Activated effector memory CD4-positive, alpha-beta T cell treated with anti-CD3 and anti-CD28 coated beads, Interleukin-2, amount 50 U/mL, for 16 hours (primary cell): ENCODE results near the gene GSN.

Experiments
- DNase-seq: peaks from one replicate; pipeline ENCODE4 v3.0.0-alpha.2; 2020

The GSN gene

GRCh38 chr9:121358751-121359150, 90.8 kb downstream of the GSN start:
- DNase-seq: no peak

DNA sequence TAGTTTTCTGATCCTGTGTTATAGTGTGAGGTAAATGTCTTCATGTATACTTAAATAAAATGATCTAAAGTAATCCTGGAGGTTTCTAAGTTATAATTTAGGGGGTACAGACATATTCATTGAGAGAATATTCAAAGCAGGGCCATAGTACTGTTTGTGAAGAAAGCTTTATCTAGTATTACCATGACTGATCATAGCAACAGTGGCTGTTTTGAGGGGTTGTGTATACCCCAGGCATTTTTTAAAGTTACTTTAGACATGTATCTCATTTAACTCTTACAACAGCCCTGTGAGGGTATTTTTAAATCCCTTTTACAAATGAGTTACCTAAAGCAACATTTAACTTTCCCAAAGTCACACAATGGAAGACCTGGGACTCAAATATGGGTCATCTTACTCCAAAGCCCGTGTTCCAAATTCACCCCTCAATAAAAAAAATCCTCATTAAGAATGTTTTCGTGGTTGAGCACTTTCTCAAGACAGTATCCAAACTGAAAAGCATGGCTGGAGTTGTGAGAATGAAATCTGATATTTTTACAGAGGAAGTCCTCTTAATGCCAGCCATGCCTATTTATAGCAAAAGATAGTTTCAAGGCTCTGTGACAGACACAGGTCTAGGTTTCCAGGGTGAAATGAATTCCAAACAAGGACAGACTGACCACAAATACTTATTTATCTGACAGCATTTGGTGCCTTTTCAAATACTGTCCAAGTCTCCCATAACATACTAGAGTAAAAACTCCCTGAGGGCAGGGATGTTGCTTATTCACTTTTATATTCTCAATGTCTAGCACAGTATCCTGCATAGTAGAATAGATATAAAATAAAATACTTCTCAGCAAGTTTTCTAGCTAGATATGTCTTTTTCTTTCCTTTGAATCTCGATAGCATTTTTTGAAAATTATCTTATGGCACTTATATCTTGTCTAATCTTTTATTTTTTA, 91.7 kb downstream of the GSN start:
- no peak for DNase-seq

DNA sequence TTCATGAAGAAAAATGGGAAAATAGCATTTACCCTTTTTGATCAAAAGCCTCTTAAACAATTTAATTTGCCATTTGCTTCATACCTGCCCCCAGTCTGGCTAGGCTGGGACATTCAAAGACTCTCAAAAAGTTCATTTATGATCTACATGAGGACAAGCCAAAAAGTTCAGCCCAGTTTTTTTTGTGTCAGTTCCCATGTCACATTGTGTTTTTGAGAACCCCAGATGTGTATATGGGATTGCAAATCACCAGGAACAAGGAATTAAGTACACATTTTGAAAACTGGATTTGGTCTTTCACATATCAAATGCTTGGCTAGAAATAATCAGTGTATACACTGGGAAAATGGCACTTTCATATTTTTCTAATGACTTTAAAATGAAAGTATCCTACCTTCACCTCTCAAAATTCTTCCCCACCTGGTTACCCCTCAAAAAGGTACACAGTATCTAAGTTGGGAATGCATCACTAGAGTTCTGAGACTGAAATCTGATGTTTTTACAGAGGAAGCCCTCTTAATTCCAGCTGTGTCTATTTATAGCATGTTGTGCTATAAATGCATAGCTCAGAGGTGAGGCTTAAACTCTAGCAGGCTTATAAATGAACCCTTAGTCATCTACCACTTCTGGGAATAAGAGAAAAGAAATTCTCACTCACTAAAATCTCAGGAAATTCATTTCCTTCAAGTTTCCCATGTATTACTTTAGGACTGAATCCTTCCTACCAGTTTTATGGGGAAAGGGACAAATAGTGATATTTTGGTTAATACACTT, 92.8 kb downstream of the GSN start:
- DNase-seq: no peak

GRCh38 chr9:121362813-121363621, 95.1 kb downstream of the GSN start:
- DNase-seq: no peak

DNA sequence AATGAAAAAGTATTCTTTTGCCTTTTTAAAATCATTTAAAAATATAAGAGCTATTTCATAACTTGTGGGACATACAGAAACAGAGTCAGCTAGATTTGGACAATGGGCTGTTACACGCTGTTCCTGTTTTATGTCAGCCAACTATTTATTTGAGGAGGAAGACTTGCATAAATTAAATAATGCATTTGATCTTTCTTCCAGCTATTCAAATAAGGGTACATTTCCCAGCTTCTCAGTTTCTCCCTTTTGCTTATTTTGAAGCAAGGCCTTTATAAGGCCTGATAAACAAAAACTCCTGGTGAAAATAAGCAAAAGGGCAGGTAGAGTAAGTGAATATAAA, 95.6 kb downstream of the GSN start:
- no peak for DNase-seq

- no peak for DNase-seq
Observed at GRCh38 chr9:121364077-121364476, 96.1 kb downstream of the GSN start.

GRCh38 chr9:121364886-121365285, 96.9 kb downstream of the GSN start:
- DNase-seq: no peak

- no peak for DNase-seq
Observed at GRCh38 chr9:121365564-121365963, 97.6 kb downstream of the GSN start.

- DNase-seq: no peak
Observed at GRCh38 chr9:121366611-121367192, 98.7 kb downstream of the GSN start.

DNA sequence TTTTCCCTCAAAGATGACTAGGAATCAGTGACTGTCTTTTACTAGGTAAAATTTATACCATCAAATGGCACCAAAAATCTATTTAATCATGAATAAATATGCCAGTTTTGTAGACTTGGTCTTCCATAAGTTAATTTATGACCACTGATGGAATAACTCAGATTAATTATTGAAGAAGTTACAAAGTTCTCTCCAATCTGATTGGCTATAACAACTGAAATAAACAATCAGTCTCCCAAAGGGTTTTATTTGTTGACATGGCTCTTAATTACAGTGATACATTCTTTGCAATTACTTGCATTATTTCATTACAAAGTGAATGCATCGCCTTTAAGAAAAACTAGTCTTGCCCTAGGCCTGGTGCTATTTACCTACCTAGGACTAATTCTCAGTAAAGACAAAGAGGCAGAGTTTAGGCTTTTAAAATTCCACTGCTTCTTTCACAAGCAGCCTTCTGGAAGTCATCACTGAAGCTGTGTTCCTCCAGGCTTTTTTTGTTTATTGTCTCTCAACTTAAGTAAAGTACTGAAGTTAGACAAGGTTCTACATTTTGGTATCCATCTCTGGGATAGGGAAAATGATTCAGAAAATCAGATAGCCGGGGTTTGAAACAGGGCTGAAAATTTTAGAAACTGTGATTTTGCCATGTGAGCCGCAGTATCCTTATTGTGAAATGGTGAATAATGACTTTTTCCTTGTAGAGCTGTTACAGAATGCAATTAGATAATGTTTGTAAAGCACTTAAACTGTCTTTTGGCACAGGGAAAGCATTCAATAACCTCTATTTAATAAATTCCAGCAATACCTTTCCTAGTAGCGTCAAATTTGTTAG, 99.6 kb downstream of the GSN start:
- DNase-seq: no peak

GRCh38 chr9:121368138-121368522, 100.2 kb downstream of the GSN start:
- DNase-seq: no peak

GRCh38 chr9:121368745-121369144, 100.8 kb downstream of the GSN start:
- DNase-seq: no peak

- DNase-seq: no peak
Observed at GRCh38 chr9:121369595-121370265, 101.8 kb downstream of the GSN start, which contains the start of gene STOM. Gene STOM (minus strand): TSS chr9:121370250. CDS start chr9:121370187, 63 bp downstream.

DNA sequence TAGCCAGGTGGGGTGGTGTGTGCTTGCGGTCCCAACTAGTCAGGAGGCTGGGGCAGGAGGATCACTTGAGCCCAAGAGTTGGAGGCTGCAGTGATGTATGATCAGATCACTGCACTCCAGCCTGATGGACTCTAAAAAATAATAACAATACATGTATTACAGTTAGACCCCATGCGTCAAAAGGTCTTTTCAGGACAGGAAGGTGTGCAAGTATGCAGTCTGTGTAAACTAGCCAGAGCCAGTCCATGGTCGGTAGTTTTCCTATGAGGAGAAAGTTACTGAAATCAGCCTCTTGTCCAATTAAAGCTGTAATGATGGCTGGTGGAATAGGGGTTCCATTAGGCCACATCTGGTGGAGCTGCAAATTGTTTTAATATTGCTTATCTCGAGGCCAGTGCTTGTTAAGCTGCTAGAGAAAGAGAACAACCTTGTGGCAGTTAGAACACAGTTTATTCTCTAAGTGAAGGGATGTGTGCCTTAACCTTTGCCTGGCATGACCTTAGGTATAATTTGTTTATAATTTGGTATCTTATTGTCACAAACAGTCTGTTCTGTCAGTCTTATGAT, 103.6 kb downstream of the GSN start:
- no peak for DNase-seq

DNA sequence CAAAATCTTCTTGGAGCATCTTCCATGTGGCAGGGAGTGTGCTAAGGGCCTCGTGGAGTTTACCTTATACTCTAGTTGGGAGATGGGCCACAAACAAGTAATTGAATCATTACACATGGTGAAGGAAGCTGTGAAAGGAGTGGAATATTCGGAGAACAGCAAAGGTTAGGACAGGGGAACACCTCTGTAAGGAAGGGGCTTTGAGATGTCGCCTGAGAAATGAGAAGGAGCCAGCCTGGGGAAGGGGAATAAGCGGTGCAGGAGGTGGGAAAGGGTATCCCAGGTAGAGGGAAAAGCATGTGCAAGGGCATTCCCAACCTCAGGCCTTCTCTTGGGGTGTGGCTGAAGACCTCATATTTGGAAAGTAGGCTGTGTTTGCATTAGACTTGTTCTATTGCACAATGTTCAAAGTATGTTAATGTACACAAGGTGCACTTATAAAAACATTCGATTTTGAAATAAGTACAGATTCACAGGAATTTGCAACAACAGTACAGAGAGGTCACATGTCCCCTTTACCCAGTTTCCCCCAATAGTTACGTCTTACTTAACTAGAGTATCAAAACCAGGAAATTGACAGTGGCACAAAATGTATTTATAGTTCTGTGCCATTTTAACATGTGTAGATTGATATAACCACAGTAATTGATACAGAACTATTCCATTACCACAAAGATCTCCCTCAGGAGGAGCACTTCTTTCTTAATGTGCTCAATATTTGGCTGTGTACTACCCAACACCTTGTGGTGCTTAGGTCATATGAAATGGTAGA, 104.5 kb downstream of the GSN start:
- DNase-seq: no peak

DNA sequence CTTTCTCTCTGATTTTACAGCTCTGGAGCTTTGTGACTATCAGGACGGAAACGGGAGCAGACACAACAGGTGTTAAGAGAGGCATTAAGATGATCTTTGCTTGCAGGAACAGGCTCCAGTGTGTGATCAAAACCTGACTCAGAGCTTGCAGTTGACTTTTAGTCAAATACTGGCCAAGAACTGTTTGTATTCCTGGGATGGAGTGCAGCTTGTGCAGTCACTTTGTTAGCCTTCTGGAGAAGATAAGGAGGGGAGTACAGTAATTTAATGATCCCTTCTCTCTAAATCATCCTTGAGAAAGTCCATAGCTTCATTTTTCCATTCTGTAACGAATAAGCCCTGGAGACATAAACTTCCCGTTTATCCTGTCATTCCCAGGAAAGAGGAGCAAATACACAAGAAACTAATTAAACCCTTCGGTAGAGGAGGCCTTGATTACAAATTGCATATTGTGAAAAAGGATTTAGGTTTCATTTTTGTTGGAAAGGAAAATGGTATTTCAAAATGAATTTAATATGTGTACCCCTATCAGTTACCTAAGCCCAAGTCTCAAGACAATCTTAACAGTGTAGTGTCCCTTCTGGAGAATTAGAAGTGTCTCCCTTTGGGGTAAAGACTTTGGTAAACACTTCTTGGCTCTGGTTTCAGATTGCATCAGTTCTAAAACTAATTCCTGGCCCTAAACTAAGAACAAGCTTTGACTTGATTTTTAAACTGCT, 105.2 kb downstream of the GSN start:
- DNase-seq: no peak

DNA sequence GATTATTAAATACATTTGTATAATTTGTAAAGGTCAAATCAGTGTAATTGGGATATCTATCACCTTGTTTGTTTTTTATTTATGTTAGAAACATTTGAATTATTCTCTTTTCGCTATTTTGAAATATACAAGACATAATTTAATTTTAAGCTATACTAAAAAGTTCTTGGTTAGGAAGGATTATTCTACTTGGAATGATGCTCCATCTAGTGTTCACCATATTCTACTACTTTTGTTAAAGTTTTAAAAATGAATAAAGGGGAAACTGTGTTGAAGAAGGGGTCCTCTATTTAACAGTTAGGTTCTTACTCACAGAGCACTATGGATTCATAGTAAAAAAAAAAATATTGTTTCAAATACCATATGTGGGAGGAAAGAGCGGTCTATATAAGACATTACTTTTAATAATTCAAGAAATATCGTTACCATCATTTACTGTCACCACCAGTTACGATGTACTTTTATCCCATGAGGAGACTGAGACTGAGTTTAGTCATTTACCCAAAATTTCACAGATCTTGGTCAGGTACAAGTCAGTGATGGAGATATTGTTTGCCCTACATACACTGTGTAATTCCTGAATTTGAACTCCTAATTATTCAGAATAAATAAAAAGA, 108.4 kb downstream of the GSN start:
- no peak for DNase-seq

DNA sequence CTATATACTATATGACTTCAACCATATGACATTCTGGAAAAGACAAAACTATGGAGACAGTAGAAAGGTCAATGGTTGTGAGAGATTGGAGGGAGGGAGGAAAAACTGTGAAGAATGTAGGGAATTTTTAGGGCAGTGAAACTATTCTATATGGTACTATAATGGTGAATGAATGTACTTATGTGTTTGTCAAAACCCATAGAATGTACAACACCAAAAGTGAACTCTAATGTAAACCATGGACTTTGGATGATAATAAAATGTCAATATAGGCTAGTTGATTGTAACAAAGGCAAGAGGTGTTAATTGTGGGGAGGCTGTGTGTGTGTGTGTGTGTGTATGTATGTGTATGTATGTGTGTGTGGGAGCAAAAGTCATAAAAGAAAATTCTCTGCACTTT, 112.9 kb downstream of the GSN start:
- DNase-seq: no peak
